HL-60/S4 (cell line): ENCODE results near the gene NGEF.

Source experiments
- in situ Hi-C: fragments of 300-500 bp; cut with MboI; formaldehyde crosslinking; loops from 2 replicates; pipeline ENCODE4 v1.14.3; 2022; ENCODE audit warnings: low sequenced_read_pairs

The NGEF gene

GRCh38 chr2:232976176-232976575 lies 36.9 kb downstream of the NGEF start:
- in situ Hi-C loops, result no loop called here

- in situ Hi-C loops, result no loop called here
Observed at GRCh38 chr2:232974396-232974795, 38.7 kb downstream of the NGEF start.

- in situ Hi-C loops, result no loop called here
Observed at GRCh38 chr2:232973796-232974195, 39.3 kb downstream of the NGEF start.

- in situ Hi-C loops, result no loop called here
Observed at GRCh38 chr2:232973011-232973735, 39.9 kb downstream of the NGEF start.

GRCh38 chr2:232971744-232972143 lies 41.3 kb downstream of the NGEF start:
- in situ Hi-C loops, result no loop called here

- in situ Hi-C loops, result no loop called here
Observed at GRCh38 chr2:232970051-232970450, 43.0 kb downstream of the NGEF start.

GRCh38 chr2:232967474-232967873 lies 45.6 kb downstream of the NGEF start:
- in situ Hi-C loops, result no loop called here

GRCh38 chr2:232966122-232966521 lies 46.9 kb downstream of the NGEF start:
- in situ Hi-C loops, result no loop called here

GRCh38 chr2:232963913-232964312 lies 49.1 kb downstream of the NGEF start:
- in situ Hi-C loops, result no loop called here

- in situ Hi-C loops, result no loop called here
Observed at GRCh38 chr2:232960862-232961261, 52.2 kb downstream of the NGEF start.

- in situ Hi-C loops, result no loop called here
Observed at GRCh38 chr2:232959139-232959538, 53.9 kb downstream of the NGEF start.

GRCh38 chr2:232957657-232958090 lies 55.4 kb downstream of the NGEF start:
- in situ Hi-C loops, result no loop called here

GRCh38 chr2:232955856-232956255 lies 57.2 kb downstream of the NGEF start:
- in situ Hi-C loops, result no loop called here

GRCh38 chr2:232954691-232955090 lies 58.4 kb downstream of the NGEF start:
- in situ Hi-C loops, result no loop called here

- in situ Hi-C loops, result no loop called here
Observed at GRCh38 chr2:232951891-232952290, 61.2 kb downstream of the NGEF start.

- in situ Hi-C loops, result no loop called here
Observed at GRCh38 chr2:232951181-232951580, 61.9 kb downstream of the NGEF start.

GRCh38 chr2:232950751-232951150 lies 62.3 kb downstream of the NGEF start:
- in situ Hi-C loops, result no loop called here

- in situ Hi-C loops, result no loop called here
Observed at GRCh38 chr2:232949016-232949415, 64.0 kb downstream of the NGEF start.

- in situ Hi-C loops, result no loop called here
Observed at GRCh38 chr2:232942831-232943230, 70.2 kb downstream of the NGEF start.

- in situ Hi-C loops, result no loop called here
Observed at GRCh38 chr2:232941912-232942594, 71.0 kb downstream of the NGEF start.

GRCh38 chr2:232941400-232941799 lies 71.7 kb downstream of the NGEF start:
- in situ Hi-C loops, result no loop called here

- in situ Hi-C loops, result no loop called here
Observed at GRCh38 chr2:232940724-232941123, 72.3 kb downstream of the NGEF start.
